Peyer's patch (tissue), 4 donors: Measurements from ENCODE around the gene PPP1R36.

ENCODE experiments used
- CTCF ChIP-seq, 6 experiments: fragments of 450-650 bp in 4 of 6; fragments of 200-600 bp in 2 of 6; sonication (generic) in 1 of 6; IDR thresholded peaks; one replicate each; pipeline ENCODE4 v1.5.1; 2017 to 2019; ENCODE audit warnings: antibody characterized with exemption in 6 of 6, mild to moderate bottlenecking in 3 of 6, moderate library complexity in 1 of 6
- POLR2A ChIP-seq, 2 donors: fragments of 450-650 bp; IDR thresholded peaks; one replicate each; pipeline ENCODE4 v1.5.1; 2017; ENCODE audit warnings: antibody characterized with exemption in 2 of 2, mild to moderate bottlenecking in 2 of 2, moderate library complexity in 2 of 2

GRCh38 chr14:64591809-64592208 lies 42.0 kb downstream of the PPP1R36 start:
- TF ChIP-seq CTCF (IDR thresholded peaks at IDR 0.05): no peak
- TF ChIP-seq POLR2A (IDR thresholded peaks at IDR 0.05): no peak
